Neural crest cell (in vitro differentiated cells): ENCODE measurements around the gene NRTN. TPM values are rescaled to one million over a fixed set of nuclear protein-coding genes. Genes with fewer than 3 reads are reported as not detected.

Source experiments
- DNase-seq: peaks from one replicate; pipeline ENCODE4 v3.0.0; 2021; ENCODE audit warnings: low read depth, mixed read lengths, low spot score
- H3K27ac Mint-ChIP-seq: one replicate; pipeline ENCODE4 v1.8.0; 2021; ENCODE audit warnings: mild to moderate bottlenecking, mixed read lengths; ENCODE audit not compliant: unreplicated experiment
- H3K27me3 Mint-ChIP-seq: 2 replicates; pipeline ENCODE4 v1.8.0; 2021; ENCODE audit warnings: low read depth, mild to moderate bottlenecking, mixed read lengths
- H3K36me3 Mint-ChIP-seq: 2 replicates; pipeline ENCODE4 v1.8.0; 2021; ENCODE audit warnings: low read depth, mild to moderate bottlenecking, mixed read lengths
- H3K4me1 Mint-ChIP-seq: 2 replicates; pipeline ENCODE4 v1.8.0; 2021; ENCODE audit warnings: mixed read lengths
- H3K4me3 Mint-ChIP-seq: one replicate; pipeline ENCODE4 v1.8.0; 2021; ENCODE audit warnings: mild to moderate bottlenecking, mixed read lengths
- H3K9me3 Mint-ChIP-seq: 2 replicates; pipeline ENCODE4 v1.8.0; 2021; ENCODE audit warnings: mixed read lengths
- total RNA-seq: library from RNA; stranded (reverse); gene quantifications from 2 replicates; pipeline ENCODE4 v1.2.1, GENCODE V29; 2021
- TF ChIP-seq, protein P1 (sequence below): fragments of 200-600 bp; sonication (generic); conservative IDR thresholded peaks from 2 replicates; pipeline ENCODE4 v1.5.0; 2021; ENCODE audit warnings: antibody characterized with exemption, mild to moderate bottlenecking

The NRTN gene
- total RNA-seq, 1 donor from 2014 or later, result 4.8 TPM

DNA sequence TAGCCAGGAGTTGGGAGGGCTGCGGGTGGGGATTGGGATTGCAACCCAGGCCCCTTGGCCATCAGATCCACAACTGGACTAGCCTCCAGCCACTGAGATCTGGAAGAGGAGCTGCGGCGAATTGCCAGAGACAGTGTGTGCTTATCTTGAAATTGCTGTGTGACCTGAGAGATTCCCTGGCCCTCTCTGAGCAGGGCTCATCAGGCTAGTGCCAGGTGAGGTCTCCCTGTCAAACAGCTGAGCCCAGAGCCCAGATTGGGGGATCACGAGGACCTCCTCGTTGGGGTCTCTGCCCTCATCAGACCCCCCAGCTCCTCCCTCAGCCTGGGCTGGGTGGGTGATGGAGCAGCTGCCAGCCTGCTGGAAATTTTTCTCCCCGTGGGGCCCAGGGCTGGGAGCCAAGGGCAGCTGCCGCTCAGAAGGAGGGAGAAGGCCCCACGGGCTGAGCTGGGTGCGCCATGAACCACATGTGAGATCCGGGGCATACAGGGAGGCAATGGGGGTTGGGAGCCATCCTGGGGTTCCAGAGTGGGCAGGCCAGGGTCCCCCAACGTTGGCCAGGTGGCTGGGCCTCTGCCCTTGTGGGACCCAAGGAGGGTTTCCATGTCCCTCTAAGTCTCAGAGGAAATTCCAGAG is 58.3 kb downstream of the NRTN start:
- no peaks in the 10 kb centered on the region for H3K4me1 Mint-ChIP-seq
- no peaks in the 10 kb centered on the region for H3K9me3 Mint-ChIP-seq
- no peak overlapping the region for H3K4me3 Mint-ChIP-seq
- no peak overlapping the region for H3K27ac Mint-ChIP-seq
- TF ChIP-seq, protein P1, sequence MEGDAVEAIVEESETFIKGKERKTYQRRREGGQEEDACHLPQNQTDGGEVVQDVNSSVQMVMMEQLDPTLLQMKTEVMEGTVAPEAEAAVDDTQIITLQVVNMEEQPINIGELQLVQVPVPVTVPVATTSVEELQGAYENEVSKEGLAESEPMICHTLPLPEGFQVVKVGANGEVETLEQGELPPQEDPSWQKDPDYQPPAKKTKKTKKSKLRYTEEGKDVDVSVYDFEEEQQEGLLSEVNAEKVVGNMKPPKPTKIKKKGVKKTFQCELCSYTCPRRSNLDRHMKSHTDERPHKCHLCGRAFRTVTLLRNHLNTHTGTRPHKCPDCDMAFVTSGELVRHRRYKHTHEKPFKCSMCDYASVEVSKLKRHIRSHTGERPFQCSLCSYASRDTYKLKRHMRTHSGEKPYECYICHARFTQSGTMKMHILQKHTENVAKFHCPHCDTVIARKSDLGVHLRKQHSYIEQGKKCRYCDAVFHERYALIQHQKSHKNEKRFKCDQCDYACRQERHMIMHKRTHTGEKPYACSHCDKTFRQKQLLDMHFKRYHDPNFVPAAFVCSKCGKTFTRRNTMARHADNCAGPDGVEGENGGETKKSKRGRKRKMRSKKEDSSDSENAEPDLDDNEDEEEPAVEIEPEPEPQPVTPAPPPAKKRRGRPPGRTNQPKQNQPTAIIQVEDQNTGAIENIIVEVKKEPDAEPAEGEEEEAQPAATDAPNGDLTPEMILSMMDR, result no peak
- peaks cover 4% of the 10 kb centered on the region for H3K27me3 Mint-ChIP-seq
- no peaks in the 10 kb centered on the region for H3K36me3 Mint-ChIP-seq
- no peak for DNase-seq

DNA sequence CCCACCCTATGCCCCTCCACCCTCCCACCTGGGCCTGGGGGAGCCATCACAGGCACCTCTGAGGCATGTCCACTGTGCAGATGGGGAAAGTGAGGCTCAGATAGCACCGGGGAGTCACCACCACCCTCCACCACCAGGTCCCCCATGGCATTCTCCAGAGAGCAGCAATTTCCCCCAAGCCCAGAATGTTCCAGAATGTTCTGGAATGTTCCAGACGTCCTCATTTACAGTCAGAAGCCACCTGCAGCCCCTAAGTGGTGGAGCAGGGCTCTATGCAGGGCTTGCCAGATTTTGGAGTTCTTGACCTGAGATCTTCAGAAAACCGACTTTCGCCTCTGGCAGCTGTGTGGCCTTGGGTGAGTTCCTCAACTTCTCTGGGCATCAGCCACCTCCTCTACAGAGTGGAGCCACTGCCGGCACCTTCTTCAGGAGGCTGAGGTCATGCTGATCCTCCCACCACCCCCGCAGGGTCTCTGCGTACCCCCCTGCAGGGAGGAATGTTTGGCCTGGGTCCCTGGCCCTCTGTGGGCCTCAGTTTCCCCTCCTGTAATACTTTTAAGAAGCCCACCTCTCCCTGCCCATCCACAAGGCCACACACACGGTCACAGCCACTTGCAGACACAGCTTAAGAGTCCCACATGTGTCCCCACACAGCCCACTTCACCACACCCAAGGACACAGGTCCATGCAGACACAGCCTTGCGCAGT is 59.3 kb downstream of the NRTN start:
- peaks cover 4% of the 10 kb centered on the region for H3K27me3 Mint-ChIP-seq
- H3K4me3 Mint-ChIP-seq, result no peak overlapping the region
- DNase-seq, result no peak
- H3K4me1 Mint-ChIP-seq, result no peaks in the 10 kb centered on the region
- H3K9me3 Mint-ChIP-seq, result no peaks in the 10 kb centered on the region
- TF ChIP-seq, protein P1, result no peak
- H3K36me3 Mint-ChIP-seq, result no peaks in the 10 kb centered on the region
- peak overlapping the region; percentile 36 for H3K27ac Mint-ChIP-seq

DNA sequence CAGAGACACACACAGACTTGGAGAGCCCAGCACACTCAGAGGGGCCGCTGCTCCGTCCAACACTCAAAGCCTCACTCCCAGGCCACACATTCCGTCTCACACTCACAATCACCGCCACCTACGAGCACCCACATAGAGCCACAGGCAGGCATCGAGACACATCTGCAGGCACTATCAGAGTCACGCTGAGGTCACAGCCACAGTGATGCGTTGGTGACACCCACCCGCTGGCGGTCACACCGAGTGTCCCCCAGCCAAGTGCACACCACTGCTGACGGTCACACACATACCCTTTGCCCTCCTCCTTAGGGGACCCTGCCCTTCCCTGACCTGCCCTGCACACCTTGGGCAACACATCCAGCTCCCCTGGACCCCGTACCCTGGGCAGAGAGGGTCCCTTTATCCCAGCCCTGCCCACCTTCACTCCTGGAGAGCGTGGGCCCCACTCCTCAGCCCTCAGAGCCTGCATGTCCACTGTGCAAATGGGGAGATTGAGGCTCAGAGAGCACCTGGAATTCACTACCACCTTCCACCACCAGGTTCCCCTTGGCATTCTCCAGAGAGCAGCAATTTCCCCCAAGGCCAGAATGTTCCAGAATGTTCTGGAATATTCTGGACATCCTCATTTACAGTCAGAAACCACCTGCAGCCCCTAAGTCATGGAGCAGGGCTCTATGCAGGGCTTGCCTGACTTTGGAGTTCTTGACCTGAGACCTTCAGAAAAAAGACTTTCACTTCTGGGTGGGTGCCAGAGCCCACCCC is 60.0 kb downstream of the NRTN start:
- peak overlapping the region; percentile 36 for H3K27ac Mint-ChIP-seq
- no peak for DNase-seq
- no peaks in the 10 kb centered on the region for H3K36me3 Mint-ChIP-seq
- H3K4me1 Mint-ChIP-seq, result no peaks in the 10 kb centered on the region
- H3K4me3 Mint-ChIP-seq, result no peak overlapping the region
- H3K9me3 Mint-ChIP-seq, result no peaks in the 10 kb centered on the region
- H3K27me3 Mint-ChIP-seq, result peaks cover 4% of the 10 kb centered on the region
- TF ChIP-seq, protein P1, result peak; percentile 40

DNA sequence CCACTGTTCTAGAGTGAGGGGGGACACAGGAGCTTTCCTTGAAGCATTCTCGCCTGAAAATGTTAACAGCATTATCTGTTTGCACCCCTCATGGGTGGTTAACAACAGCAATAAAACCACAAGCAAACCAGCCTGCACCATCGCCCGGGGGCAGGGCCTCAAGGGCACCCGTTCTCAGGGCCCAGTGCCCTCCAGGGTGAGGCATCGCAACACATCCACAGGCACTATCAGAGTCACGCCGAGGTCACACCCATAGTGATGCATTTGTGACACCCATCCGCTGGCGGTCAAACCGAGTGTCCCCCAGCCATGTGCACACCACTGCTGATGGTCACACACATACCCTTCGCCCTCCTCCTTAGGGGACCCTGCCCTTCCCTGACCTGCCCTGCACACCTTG is 60.9 kb downstream of the NRTN start:
- Mint-ChIP-seq H3K27ac (no peak overlapping the region), H3K4me3 (no peak overlapping the region), H3K9me3 (no peaks in the 10 kb centered on the region), H3K36me3 (no peaks in the 10 kb centered on the region), H3K4me1 (no peaks in the 10 kb centered on the region), H3K27me3 (peaks cover 4% of the 10 kb centered on the region)
- DNase-seq, result no peak
- TF ChIP-seq, protein P1, result no peak

DNA sequence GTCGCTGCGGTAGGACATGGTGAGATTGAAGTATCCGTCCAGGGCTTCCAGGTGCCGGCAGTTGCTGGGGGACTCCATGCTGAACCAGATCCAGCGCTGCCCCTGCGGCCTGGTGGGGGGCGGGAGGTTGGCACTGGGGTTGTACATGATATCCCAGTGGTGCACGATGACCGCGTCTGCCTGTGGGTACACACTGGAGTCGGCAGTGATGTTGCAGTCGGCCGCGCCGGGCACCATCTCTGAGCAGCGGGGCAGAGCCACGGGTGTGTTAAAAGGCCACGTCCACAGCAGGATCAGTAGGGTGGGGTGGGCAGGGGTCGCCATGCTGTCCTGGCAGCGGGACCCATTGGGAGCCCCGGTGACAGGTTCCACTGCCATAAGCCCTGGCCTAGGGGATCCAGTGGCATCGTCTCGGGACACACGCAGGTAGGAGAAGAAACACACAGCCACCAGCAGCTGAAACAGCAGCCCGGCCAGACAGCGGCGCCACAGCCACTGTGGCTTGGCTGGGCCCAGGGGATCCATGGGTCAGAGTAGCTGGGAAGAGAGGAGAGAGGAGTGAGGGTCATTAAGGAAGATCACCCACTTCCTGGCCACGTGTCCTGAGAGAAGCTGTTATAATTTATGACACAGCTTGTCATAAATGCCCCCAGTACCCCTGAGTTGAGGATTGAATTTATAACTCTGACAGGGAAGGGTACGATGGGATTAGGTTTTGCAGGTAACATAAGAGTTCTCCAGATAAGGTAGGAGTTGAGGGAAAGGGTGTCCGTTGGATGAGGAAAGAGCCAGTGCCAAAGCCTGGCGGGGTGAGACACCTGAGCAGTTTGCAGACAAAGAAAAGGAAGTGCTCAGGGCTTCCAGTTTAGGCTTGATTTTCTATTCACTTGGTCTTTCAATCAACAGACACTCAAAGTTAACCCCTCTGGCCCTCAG is 62.6 kb downstream of the NRTN start:
- no peaks in the 10 kb centered on the region for H3K9me3 Mint-ChIP-seq
- H3K4me1 Mint-ChIP-seq, result no peaks in the 10 kb centered on the region
- TF ChIP-seq, protein P1, result no peak
- H3K27me3 Mint-ChIP-seq, result peaks cover 4% of the 10 kb centered on the region
- no peaks in the 10 kb centered on the region for H3K36me3 Mint-ChIP-seq
- peak overlapping the region; percentile 89 for H3K27ac Mint-ChIP-seq
- no peak for DNase-seq
- H3K4me3 Mint-ChIP-seq, result no peak overlapping the region
